WTC11 (cell line): ENCODE measurements around the gene UIMC1. TPM values are rescaled to one million over a fixed set of nuclear protein-coding genes. Genes with fewer than 3 reads are reported as not detected.

Source experiments
- ATAC-seq: fragments of 200-7000 bp; cut with Tn5 transposase; 2 replicates; pipeline ENCODE4 v1.10.0; 2021; ENCODE audit warnings: mild to moderate bottlenecking, moderate library complexity
- CTCF ChIA-PET: fragments of 300-600 bp; sonication (Branson Sonifier 250); formaldehyde crosslinking; loops from one replicate; lab custom pipeline; 2021; ENCODE audit warnings: antibody characterized with exemption; lab: Charles Lee
- POLR2A ChIA-PET: fragments of 350-600 bp; sonication (Branson Sonifier 250); formaldehyde crosslinking; loops from one replicate; lab custom pipeline; 2021; ENCODE audit warnings: antibody characterized with exemption; lab: Charles Lee
- DNase-seq: peaks from one replicate; pipeline ENCODE4 v3.0.0; 2021; ENCODE audit warnings: low spot score
- H3K27ac Mint-ChIP-seq: 2 replicates; pipeline ENCODE4 v1.8.0; 2021; ENCODE audit warnings: mixed read lengths
- H3K27me3 Mint-ChIP-seq: 2 replicates; pipeline ENCODE4 v1.8.0; 2021; ENCODE audit warnings: low read depth, mild to moderate bottlenecking, moderate library complexity, mixed read lengths
- H3K36me3 Mint-ChIP-seq: 2 replicates; pipeline ENCODE4 v1.8.0; 2021; ENCODE audit warnings: mixed read lengths
- H3K4me1 Mint-ChIP-seq: 2 replicates; pipeline ENCODE4 v1.8.0; 2022; ENCODE audit warnings: mixed read lengths
- H3K4me3 Mint-ChIP-seq: 2 replicates; pipeline ENCODE4 v1.8.0; 2021; ENCODE audit warnings: mild to moderate bottlenecking, moderate library complexity, mixed read lengths
- H3K9me3 Mint-ChIP-seq: 2 replicates; pipeline ENCODE4 v1.8.0; 2021; ENCODE audit warnings: mixed read lengths
- ETV6 ChIP-seq: sonication (generic); formaldehyde crosslinking; IDR thresholded peaks from 2 replicates; pipeline ENCODE4 v1.8.1; 2022; ENCODE audit warnings: mild to moderate bottlenecking, missing genetic modification reagents
- GRHL2 ChIP-seq: fragments of 250-450 bp; sonication (Bioruptor Pico); IDR thresholded peaks from 2 replicates; pipeline ENCODE4 v1.8.0; 2022; ENCODE audit warnings: mild to moderate bottlenecking, moderate library complexity; ENCODE audit not compliant: insufficient replicate concordance, severe bottlenecking
- NFE2L1 ChIP-seq: sonication (generic); formaldehyde crosslinking; IDR thresholded peaks from 2 replicates; pipeline ENCODE4 v1.8.1; 2023; ENCODE audit warnings: missing genetic modification reagents
- RELA ChIP-seq: sonication (generic); formaldehyde crosslinking; IDR thresholded peaks from 2 replicates; pipeline ENCODE4 v1.8.1; 2022; ENCODE audit warnings: missing genetic modification reagents, mild to moderate bottlenecking, borderline replicate concordance
- RORB ChIP-seq: fragments of 250-450 bp; sonication (Bioruptor Pico); IDR thresholded peaks from 2 replicates; pipeline ENCODE4 v1.9.0; 2021; ENCODE audit warnings: mild to moderate bottlenecking
- total RNA-seq: library from RNA; stranded (reverse); gene quantifications from 3 replicates; pipeline ENCODE4 v1.2.3, GENCODE V29; 2021
- TF ChIP-seq, protein P1 (sequence below): sonication (generic); formaldehyde crosslinking; IDR thresholded peaks from 2 replicates; pipeline ENCODE4 v1.8.0; 2022; ENCODE audit warnings: missing genetic modification reagents
- TF ChIP-seq, protein P2 (sequence below): sonication (generic); formaldehyde crosslinking; IDR thresholded peaks from 2 replicates; pipeline ENCODE4 v1.8.1; 2023; ENCODE audit warnings: mild to moderate bottlenecking, missing genetic modification reagents
- TF ChIP-seq, protein P3 (sequence below): fragments of 250-450 bp; sonication (Bioruptor Pico); IDR thresholded peaks from 2 replicates; pipeline ENCODE4 v1.8.0; 2021; ENCODE audit warnings: mild to moderate bottlenecking
- TF ChIP-seq, protein P4 (sequence below): sonication (generic); formaldehyde crosslinking; IDR thresholded peaks from 2 replicates; pipeline ENCODE4 v1.8.1; 2023; ENCODE audit warnings: mild to moderate bottlenecking, missing genetic modification reagents, moderate library complexity
- TF ChIP-seq, protein P5 (sequence below): sonication (generic); formaldehyde crosslinking; IDR thresholded peaks from 2 replicates; pipeline ENCODE4 v1.8.1; 2023; ENCODE audit warnings: mild to moderate bottlenecking, moderate library complexity, missing genetic modification reagents
- TF ChIP-seq, protein P6 (sequence below): sonication (generic); formaldehyde crosslinking; IDR thresholded peaks from 2 replicates; pipeline ENCODE4 v1.8.0; 2023; ENCODE audit warnings: missing genetic modification reagents
- TF ChIP-seq, protein P7 (sequence below): sonication (generic); formaldehyde crosslinking; IDR thresholded peaks from 2 replicates; pipeline ENCODE4 v1.8.1; 2022; ENCODE audit warnings: low read depth, mild to moderate bottlenecking, moderate library complexity, missing genetic modification reagents, borderline replicate concordance

UIMC1 gene
- total RNA-seq, 1 experiment from 2014 or later = 48.0 TPM

DNA sequence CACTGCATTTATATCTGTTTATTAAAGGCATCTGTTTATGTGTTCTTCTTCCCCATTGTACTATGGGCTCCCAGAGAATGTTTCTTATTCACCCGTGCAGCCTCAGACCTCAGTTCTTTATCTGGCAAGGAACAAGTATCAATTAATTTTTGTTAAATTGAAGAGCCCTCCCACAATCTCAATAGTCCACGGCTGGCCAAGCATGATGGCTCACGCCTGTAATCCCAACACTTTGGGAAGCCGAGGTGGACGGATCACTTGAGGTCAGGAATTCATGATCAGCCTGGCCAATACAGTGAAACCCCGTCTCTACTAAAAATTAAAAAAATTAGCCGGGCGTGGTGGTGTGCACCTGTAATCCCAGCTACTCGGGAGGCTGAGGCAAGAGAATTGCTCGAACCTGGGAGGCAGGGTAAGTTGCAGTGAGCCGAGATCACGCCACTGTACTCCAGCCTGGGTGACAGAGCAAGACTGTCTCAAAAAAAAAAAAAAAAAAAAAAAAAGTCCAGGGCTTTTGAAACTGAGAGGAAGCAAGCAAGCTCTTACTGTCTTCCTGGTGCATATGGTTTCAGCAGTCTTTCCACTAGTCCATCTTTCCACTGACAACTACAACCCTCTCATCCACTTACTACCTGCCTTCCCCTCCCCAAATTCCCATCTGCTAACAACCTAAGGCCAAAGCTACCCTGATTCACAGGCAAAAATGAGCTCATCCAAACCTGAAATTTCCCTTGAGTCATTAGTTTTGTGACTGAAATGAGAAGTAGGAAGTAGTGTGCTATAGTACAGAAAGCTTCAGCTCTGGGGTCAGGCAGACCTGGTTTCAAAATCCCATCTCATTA is 105.1 kb downstream of the UIMC1 start (continued):
- TF ChIP-seq, protein P1, sequence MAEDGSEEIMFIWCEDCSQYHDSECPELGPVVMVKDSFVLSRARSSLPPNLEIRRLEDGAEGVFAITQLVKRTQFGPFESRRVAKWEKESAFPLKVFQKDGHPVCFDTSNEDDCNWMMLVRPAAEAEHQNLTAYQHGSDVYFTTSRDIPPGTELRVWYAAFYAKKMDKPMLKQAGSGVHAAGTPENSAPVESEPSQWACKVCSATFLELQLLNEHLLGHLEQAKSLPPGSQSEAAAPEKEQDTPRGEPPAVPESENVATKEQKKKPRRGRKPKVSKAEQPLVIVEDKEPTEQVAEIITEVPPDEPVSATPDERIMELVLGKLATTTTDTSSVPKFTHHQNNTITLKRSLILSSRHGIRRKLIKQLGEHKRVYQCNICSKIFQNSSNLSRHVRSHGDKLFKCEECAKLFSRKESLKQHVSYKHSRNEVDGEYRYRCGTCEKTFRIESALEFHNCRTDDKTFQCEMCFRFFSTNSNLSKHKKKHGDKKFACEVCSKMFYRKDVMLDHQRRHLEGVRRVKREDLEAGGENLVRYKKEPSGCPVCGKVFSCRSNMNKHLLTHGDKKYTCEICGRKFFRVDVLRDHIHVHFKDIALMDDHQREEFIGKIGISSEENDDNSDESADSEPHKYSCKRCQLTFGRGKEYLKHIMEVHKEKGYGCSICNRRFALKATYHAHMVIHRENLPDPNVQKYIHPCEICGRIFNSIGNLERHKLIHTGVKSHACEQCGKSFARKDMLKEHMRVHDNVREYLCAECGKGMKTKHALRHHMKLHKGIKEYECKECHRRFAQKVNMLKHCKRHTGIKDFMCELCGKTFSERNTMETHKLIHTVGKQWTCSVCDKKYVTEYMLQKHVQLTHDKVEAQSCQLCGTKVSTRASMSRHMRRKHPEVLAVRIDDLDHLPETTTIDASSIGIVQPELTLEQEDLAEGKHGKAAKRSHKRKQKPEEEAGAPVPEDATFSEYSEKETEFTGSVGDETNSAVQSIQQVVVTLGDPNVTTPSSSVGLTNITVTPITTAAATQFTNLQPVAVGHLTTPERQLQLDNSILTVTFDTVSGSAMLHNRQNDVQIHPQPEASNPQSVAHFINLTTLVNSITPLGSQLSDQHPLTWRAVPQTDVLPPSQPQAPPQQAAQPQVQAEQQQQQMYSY (CRISPR knock-in tag) = no peak
- TF ChIP-seq RELA (CRISPR knock-in tag) (no peak), RORB (CRISPR knock-in tag) (no peak), GRHL2 (CRISPR knock-in tag) (no peak)
- TF ChIP-seq, protein P2, sequence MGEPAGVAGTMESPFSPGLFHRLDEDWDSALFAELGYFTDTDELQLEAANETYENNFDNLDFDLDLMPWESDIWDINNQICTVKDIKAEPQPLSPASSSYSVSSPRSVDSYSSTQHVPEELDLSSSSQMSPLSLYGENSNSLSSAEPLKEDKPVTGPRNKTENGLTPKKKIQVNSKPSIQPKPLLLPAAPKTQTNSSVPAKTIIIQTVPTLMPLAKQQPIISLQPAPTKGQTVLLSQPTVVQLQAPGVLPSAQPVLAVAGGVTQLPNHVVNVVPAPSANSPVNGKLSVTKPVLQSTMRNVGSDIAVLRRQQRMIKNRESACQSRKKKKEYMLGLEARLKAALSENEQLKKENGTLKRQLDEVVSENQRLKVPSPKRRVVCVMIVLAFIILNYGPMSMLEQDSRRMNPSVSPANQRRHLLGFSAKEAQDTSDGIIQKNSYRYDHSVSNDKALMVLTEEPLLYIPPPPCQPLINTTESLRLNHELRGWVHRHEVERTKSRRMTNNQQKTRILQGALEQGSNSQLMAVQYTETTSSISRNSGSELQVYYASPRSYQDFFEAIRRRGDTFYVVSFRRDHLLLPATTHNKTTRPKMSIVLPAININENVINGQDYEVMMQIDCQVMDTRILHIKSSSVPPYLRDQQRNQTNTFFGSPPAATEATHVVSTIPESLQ (CRISPR knock-in tag) = no peak
- TF ChIP-seq, protein P3, sequence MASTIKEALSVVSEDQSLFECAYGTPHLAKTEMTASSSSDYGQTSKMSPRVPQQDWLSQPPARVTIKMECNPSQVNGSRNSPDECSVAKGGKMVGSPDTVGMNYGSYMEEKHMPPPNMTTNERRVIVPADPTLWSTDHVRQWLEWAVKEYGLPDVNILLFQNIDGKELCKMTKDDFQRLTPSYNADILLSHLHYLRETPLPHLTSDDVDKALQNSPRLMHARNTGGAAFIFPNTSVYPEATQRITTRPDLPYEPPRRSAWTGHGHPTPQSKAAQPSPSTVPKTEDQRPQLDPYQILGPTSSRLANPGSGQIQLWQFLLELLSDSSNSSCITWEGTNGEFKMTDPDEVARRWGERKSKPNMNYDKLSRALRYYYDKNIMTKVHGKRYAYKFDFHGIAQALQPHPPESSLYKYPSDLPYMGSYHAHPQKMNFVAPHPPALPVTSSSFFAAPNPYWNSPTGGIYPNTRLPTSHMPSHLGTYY = no peak
- TF ChIP-seq, protein P4, sequence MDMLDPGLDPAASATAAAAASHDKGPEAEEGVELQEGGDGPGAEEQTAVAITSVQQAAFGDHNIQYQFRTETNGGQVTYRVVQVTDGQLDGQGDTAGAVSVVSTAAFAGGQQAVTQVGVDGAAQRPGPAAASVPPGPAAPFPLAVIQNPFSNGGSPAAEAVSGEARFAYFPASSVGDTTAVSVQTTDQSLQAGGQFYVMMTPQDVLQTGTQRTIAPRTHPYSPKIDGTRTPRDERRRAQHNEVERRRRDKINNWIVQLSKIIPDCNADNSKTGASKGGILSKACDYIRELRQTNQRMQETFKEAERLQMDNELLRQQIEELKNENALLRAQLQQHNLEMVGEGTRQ (CRISPR knock-in tag) = no peak

DNA sequence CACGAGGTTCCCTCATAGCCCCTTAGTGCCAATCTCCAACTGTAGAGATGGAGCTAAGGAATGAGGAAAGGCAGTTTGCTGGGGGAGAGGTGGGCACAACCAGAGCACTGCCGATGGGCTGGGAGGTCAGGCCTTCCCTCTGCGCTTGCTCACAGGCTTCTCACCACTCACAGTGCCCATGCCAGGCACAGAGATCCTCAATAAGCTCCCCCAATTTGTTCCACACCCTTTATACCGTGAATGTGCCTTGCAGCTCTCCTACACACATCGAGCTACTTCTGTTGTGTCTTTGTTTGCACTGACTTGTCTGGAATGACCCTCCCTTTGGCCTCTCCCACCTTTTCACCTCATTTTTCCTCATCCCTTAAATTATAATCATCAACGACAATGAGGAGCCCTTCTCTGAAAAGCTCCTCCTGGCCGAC is 105.8 kb downstream of the UIMC1 start:
- Mint-ChIP-seq H3K9me3 (no peaks in the 10 kb centered on the region), H3K27me3 (no peaks in the 10 kb centered on the region), H3K27ac (peak overlapping the region; percentile 75), H3K36me3 (peaks cover 19% of the 10 kb centered on the region), H3K4me3 (no peak overlapping the region), H3K4me1 (peaks cover 11% of the 10 kb centered on the region)
- DNase-seq (no peak), ATAC-seq (no peak)
- POLR2A ChIA-PET = no interaction called here
- no peak for TF ChIP-seq NFE2L1 (CRISPR knock-in tag)
- TF ChIP-seq, protein P5, sequence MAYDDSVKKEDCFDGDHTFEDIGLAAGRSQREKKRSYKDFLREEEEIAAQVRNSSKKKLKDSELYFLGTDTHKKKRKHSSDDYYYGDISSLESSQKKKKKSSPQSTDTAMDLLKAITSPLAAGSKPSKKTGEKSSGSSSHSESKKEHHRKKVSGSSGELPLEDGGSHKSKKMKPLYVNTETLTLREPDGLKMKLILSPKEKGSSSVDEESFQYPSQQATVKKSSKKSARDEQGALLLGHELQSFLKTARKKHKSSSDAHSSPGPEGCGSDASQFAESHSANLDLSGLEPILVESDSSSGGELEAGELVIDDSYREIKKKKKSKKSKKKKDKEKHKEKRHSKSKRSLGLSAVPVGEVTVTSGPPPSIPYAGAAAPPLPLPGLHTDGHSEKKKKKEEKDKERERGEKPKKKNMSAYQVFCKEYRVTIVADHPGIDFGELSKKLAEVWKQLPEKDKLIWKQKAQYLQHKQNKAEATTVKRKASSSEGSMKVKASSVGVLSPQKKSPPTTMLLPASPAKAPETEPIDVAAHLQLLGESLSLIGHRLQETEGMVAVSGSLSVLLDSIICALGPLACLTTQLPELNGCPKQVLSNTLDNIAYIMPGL (CRISPR knock-in tag) = no peak
- TF ChIP-seq, protein P2 (CRISPR knock-in tag) = no peak
- TF ChIP-seq, protein P6, sequence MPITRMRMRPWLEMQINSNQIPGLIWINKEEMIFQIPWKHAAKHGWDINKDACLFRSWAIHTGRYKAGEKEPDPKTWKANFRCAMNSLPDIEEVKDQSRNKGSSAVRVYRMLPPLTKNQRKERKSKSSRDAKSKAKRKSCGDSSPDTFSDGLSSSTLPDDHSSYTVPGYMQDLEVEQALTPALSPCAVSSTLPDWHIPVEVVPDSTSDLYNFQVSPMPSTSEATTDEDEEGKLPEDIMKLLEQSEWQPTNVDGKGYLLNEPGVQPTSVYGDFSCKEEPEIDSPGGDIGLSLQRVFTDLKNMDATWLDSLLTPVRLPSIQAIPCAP (CRISPR knock-in tag) = no peak
- TF ChIP-seq RORB (CRISPR knock-in tag) = no peak
- TF ChIP-seq, protein P7, sequence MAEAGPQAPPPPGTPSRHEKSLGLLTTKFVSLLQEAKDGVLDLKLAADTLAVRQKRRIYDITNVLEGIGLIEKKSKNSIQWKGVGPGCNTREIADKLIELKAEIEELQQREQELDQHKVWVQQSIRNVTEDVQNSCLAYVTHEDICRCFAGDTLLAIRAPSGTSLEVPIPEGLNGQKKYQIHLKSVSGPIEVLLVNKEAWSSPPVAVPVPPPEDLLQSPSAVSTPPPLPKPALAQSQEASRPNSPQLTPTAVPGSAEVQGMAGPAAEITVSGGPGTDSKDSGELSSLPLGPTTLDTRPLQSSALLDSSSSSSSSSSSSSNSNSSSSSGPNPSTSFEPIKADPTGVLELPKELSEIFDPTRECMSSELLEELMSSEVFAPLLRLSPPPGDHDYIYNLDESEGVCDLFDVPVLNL (CRISPR knock-in tag) = no peak
- no peak for TF ChIP-seq ETV6 (CRISPR knock-in tag)
- CTCF ChIA-PET = interaction anchor here (1.3 to 6.3 kb wide), 5 partner anchors 9 to 240 kb away, joined by 3 to 63 read pairs (median 5); no protein-coding TSS in a partner anchor
